Measurements from ENCODE around the gene CHCHD10.

DNA sequence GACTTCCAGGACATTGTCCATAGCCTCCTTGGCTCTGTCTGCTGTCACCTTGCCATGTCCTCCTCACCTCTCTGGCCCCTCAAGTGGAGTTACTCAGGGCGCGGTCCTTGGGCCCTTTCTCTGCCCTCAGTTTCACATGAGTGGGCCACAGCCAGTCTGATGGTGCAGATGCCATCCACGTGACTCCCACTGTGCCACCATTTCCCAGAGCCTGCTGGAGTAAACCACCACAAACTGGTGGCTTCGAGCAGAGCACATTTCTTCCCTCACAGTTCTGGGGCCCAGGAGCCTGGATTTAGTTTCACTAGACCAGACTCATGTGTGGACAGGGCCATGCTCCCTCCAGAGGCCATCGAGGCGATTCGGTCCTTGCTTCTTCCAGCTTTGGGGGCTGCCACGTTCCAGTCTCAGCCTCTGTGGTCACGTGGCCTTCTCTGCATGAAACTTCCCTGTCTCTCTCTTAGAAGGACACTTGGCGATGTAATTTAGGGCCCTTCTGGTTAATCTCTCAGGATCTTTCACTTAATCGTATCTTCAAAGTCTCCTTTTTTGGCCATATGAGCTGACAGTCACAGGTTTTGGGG lies 33.6 kb upstream of the CHCHD10 start:
- TF ChIP-seq POLR2A (IDR thresholded peaks at IDR 0.05; ENCODE audit: low read length) (no peak), GATA1 (IDR thresholded peaks at IDR 0.05; ENCODE audit: low read depth, low read length) (no peak)
